ES-I3 (cell line): ENCODE data around the gene LSG1.
A peak's percentile ranks its signal among the peaks of the same experiment; 100 is the strongest.
"Not testable (repeated sequence)": the region's sequence is repeated elsewhere in the genome, so short reads cannot be mapped to it uniquely, and the experiment has no call there.

Experiments
- H3K36me3 ChIP-seq: 2 replicates; pipeline ENCODE4 v1.6.1; 2013; ENCODE audit warnings: mild to moderate bottlenecking, low read length, control low read depth, moderate library complexity; ENCODE audit not compliant: insufficient read depth
- H3K4me1 ChIP-seq: 2 replicates; pipeline ENCODE4 v1.6.1; 2013; ENCODE audit warnings: mild to moderate bottlenecking, control low read depth, low read length; ENCODE audit not compliant: insufficient read depth
- H3K9ac ChIP-seq: 2 replicates; pipeline ENCODE4 v1.6.1; 2013; ENCODE audit warnings: low read depth, mild to moderate bottlenecking, low read length, moderate library complexity
- H3K9me3 ChIP-seq: 2 replicates; pipeline ENCODE4 v1.6.1; 2013; ENCODE audit warnings: mild to moderate bottlenecking, low read length, moderate library complexity; ENCODE audit not compliant: control insufficient read depth, insufficient read depth

Gene LSG1

GRCh38 chr3:194657439-194657838, 14.6 kb downstream of the LSG1 start:
- H3K9ac ChIP-seq = no peak overlapping the region
- H3K36me3 ChIP-seq = peaks cover 14% of the 10 kb centered on the region
- H3K4me1 ChIP-seq = peaks cover 8% of the 10 kb centered on the region; the same call in 1 of the 2 replicates
- no peaks in the 10 kb centered on the region for H3K9me3 ChIP-seq

- no peak overlapping the region for H3K9ac ChIP-seq
- no peaks in the 10 kb centered on the region for H3K9me3 ChIP-seq
- H3K36me3 ChIP-seq = peaks cover 25% of the 10 kb centered on the region
Measured at GRCh38 chr3:194654443-194654842, 17.5 kb downstream of the LSG1 start.

DNA sequence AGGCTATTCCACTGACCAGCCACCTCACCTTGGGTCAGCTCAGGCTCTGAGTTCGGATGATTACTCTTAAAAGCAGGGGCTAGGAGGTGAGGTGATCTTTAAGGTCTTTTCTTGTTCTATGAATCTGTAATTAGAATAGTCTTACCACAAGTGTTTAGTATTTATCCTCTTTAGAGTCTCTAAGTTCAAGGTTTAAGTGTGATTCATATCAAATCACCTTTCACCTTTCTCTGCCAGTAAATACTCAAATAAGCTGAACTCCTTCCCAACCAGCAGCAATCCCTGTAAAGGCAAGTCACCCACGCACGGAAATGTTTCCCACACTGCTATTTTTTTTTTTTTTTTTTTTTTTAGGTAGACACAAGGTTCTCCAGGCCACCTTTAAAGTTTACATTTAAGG, 24.2 kb downstream of the LSG1 start:
- H3K9me3 ChIP-seq = no peaks in the 10 kb centered on the region
- H3K4me1 ChIP-seq = no peaks in the 10 kb centered on the region
- H3K36me3 ChIP-seq = peaks cover 45% of the 10 kb centered on the region
- H3K9ac ChIP-seq = no peak overlapping the region

More at GRCh38 chr3:194654443-194654842, 17.5 kb downstream of the LSG1 start:
- peaks cover 8% of the 10 kb centered on the region; the same call in 1 of the 2 replicates for H3K4me1 ChIP-seq

DNA sequence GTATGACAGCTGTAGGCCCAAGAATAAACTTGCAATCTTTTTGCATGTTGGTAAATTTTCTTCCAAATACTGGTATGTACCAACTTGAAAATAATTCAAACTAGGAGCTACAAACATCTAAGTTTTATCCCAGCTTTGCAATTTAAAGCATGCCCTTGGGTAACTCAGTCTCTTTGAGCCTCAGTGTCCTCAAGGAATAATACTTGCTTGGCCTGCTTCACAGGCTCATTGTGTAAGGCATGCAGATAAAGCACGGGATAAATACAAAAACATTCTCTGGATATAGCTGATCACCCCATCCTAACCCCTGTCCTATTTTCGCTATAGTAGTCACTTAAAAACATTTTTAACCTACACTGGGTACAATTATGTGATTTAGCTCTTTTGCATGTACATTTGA, 29.2 kb downstream of the LSG1 start:
- no peaks in the 10 kb centered on the region for H3K4me1 ChIP-seq
- H3K9me3 ChIP-seq = no peaks in the 10 kb centered on the region
- H3K9ac ChIP-seq = no peak overlapping the region
- peaks cover 20% of the 10 kb centered on the region for H3K36me3 ChIP-seq

DNA sequence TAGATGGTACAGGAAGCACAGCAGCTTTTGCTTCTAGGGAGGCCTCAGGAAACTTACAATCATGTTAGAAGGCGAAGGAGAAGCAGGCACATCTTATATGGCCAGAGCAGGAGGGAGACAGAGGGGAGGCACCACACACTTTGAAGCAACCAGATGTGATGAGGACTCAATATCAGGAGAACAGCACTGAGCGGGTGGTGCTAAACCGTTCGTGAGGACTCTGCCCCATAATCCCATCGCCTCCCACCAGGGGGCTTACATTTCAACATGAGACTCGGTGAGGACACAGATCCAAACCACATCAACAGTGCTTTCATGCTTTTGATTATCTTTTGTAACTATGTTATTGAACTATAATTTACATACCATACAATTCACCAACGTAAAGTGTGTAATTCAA, 31.2 kb downstream of the LSG1 start:
- Histone ChIP-seq H3K9ac (no peak overlapping the region), H3K36me3 (peaks cover 12% of the 10 kb centered on the region)

GRCh38 chr3:194638991-194639605, 32.9 kb downstream of the LSG1 start:
- Histone ChIP-seq H3K9ac (no peak overlapping the region), H3K9me3 (no peaks in the 10 kb centered on the region), H3K4me1 (peaks cover 4% of the 10 kb centered on the region; the same call in 1 of the 2 replicates), H3K36me3 (0 out of 2 replicates have a peak, but pooled peaks cover 4% of the 10 kb centered on the region)

More for the DNA sequence above, 31.2 kb downstream of the LSG1 start:
- Histone ChIP-seq H3K4me1 (peaks cover 4% of the 10 kb centered on the region; the same call in 1 of the 2 replicates), H3K9me3 (no peaks in the 10 kb centered on the region)

DNA sequence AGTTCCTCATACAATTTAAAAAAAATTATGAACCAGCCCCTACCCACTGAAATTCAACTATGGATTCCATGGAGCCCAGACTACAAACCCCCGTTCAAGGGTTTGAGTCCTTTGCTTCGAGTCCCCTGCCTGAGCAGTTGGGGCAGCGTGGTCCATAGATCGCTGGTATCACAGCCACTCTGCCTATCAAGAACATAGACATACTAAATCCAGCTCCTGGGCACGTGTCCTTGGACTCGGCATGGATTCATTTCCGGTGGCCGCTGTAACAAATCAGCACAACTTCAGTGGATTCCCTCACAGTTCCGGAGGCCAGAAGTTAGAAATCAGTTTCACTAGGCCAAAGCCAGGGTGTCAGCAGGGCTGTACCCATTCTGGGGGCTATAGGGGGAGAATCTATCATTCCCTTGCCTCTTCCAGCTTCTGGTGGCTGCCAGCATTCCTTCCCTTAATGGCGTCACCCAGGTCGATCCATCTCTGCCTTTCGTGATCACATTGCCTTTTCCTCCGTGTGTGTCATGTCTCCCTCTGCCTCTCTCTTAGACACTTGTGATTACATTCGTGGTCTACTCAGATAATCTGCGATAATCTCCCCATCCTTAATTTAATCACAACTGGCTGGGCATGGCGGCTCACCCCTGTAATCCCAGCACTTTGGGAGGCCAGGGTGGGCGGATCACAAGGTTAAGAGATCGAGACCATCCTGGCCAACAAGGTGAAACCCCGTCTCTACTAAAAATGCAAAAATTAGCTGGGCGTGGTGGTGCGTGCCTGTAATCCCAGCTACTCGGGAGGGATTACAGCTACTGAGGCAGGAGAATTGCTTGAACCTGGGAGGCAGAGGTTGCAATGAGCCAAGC, 34.2 kb downstream of the LSG1 start:
- H3K36me3 ChIP-seq = 0 out of 2 replicates have a peak, but pooled peaks cover 4% of the 10 kb centered on the region
- H3K9me3 ChIP-seq = no peaks in the 10 kb centered on the region
- H3K9ac ChIP-seq = no peak overlapping the region
- H3K4me1 ChIP-seq = peaks cover 4% of the 10 kb centered on the region; the same call in 1 of the 2 replicates

DNA sequence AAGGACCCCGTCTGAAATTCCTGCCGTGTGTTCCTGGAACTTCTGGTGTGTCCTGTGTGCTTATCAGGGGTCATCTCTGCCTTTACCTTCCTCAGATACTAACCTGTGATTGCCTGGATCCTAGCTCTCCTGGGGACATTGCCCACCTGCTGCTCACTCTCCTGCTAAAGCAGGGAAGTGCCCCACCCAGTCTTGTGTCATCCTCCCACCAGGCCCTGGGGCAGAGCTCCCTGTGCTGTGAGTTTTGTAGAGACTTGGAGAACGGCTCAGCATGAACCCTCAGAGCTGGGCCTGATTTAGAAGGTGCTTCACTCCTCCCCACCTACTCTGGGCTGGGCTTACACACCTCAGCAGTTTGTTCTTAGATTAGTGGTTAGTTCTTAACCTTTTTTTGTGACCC, 34.9 kb downstream of the LSG1 start:
- H3K9ac ChIP-seq = no peak overlapping the region
- peaks cover 4% of the 10 kb centered on the region; the same call in 1 of the 2 replicates for H3K4me1 ChIP-seq
- no peaks in the 10 kb centered on the region for H3K9me3 ChIP-seq
- 0 out of 2 replicates have a peak, but pooled peaks cover 4% of the 10 kb centered on the region for H3K36me3 ChIP-seq

DNA sequence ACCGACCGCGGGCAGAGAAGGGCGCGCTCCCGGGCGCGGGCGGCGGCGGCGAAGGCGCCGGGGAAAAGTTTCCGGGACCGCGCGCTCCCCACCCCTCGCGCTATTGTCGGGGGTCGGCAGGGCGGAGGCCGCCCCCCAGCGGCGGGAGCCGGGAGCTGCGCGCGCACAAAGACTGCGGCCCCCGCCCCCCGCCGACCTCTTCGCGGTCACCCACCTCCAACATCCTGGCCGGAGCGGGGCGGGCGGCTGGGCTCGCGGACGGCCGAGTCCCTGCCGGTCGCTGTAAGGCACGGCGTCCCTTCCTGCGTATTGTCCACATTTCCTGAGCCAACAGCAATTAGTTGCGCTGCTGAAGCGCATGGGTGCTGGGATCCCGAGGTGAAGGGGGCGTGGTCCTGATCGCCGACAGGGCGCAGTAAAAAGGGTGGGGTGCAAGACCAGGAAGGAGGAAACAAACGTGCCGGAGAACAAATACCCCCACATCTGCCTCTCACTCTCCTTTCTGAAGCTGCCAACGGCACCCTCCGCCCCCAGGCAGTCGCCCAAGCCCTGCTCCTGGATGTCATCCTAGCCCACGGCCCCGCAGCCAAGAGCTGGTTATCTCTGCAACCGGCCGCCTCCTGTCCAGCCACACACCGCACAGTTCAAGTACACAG, 38.5 kb downstream of the LSG1 start, which contains the start of gene TMEM44:
TMEM44 (minus strand) TSS at position 71 of the 656 bp plus-strand sequence. CDS start 204 bp downstream, outside the sequence.
- H3K36me3 ChIP-seq = peaks cover 7% of the 10 kb centered on the region; the same call in 1 of the 2 replicates
- peaks cover 4% of the 10 kb centered on the region; the same call in 1 of the 2 replicates for H3K4me1 ChIP-seq
- peaks cover 12% of the 10 kb centered on the region for H3K9me3 ChIP-seq

DNA sequence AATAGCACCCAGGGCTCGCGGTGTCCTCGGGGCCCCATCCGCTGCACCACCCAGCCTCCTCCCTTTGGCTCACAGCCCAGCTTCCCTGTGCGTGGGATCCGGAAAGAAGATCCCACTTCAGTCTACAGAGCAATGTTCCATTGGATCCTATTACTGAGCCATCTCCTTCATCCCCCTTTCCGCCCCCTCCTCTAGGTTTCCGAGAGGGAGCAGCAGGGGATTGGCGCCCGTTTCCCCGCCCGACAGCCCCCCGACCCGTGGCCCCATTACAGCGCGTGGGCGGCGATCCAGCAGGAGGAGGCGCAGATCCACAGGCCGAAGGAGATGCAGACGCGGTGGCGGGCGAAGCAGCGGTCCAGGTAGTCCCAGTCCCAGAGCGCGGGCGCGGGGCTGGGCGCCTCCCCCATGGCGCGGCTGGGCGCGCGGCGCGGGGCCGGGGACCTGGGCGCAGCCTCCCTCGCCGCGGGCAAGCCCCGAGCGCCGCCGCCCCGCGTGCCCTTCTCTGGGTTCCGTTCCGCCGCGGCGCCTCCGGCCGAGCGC, 39.1 kb downstream of the LSG1 start:
- Histone ChIP-seq H3K36me3 (peaks cover 7% of the 10 kb centered on the region; the same call in 1 of the 2 replicates), H3K4me1 (peaks cover 4% of the 10 kb centered on the region; the same call in 1 of the 2 replicates), H3K9me3 (peaks cover 12% of the 10 kb centered on the region), H3K9ac (peak overlapping the region; percentile 76)

More for the DNA sequence above, 38.5 kb downstream of the LSG1 start, which contains the start of gene TMEM44:
- H3K9ac ChIP-seq = peak within 1 kb of the TSS; percentile 76

- Histone ChIP-seq H3K9ac (peak overlapping the region; percentile 76), H3K9me3 (peaks cover 12% of the 10 kb centered on the region), H3K36me3 (peaks cover 7% of the 10 kb centered on the region; the same call in 1 of the 2 replicates), H3K4me1 (peaks cover 4% of the 10 kb centered on the region; the same call in 1 of the 2 replicates)
Measured at GRCh38 chr3:194632226-194632808, 39.7 kb downstream of the LSG1 start.

DNA sequence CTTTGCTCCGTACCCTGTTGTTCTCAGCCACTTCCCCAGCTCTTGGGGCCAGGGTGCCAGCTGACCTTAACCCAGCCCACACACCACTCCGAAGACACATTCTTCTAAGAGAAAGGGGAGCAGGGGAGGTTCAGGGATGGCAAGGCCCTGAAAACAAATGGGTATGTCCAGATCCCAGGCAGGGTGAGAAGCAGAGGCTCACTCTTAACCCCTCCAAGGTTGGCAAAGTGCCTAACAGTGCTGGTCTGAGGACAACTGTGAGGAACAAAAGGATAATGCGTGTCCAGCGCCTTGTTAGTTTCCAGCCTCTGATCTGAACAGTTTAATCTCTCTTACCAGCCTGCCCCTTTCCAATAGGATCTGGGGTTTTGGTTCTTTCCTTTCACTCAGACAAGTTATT, 40.3 kb downstream of the LSG1 start:
- H3K4me1 ChIP-seq = no peaks in the 10 kb centered on the region
- peaks cover 7% of the 10 kb centered on the region; the same call in 1 of the 2 replicates for H3K36me3 ChIP-seq
- H3K9me3 ChIP-seq = peaks cover 12% of the 10 kb centered on the region
- H3K9ac ChIP-seq = no peak overlapping the region

- H3K9ac ChIP-seq, H3K4me1 ChIP-seq, H3K36me3 ChIP-seq: not testable (repeated sequence)
- peaks cover 12% of the 10 kb centered on the region for H3K9me3 ChIP-seq
Measured at GRCh38 chr3:194630681-194631080, 41.3 kb downstream of the LSG1 start.
